GM12878 (cell line): ENCODE results near the gene IVD. TPM values are rescaled to one million over a fixed set of nuclear protein-coding genes. Genes with fewer than 3 reads are reported as not detected.

Source experiments
- ATAC-seq: fragments of 200-7000 bp; cut with Tn5 transposase; 3 replicates; pipeline ENCODE4 v1.9.1; 2020; ENCODE audit warnings: mild to moderate bottlenecking, moderate library complexity
- BruUV-seq: library from RNA; stranded (reverse); fragments of 400-500 nt; replicated peaks from 2 replicates; lab custom pipeline; 2021; lab: Mats Ljungman, UMichigan
- CTCF ChIA-PET: fragments of 300-600 bp; sonication (Branson Sonifier 250); formaldehyde crosslinking; extraction: SDS; loops from one replicate; lab custom pipeline; 2021; ENCODE audit warnings: inconsistent platforms; lab: Yijun Ruan, JAX
- POLR2A ChIA-PET: fragments of 350-600 bp; formaldehyde crosslinking; extraction: SDS; loops from one replicate; lab custom pipeline; 2021; ENCODE audit warnings: inconsistent platforms; lab: Charles Lee
- RAD21 ChIA-PET: fragments of 300-600 bp; sonication (Branson Sonifier 250); formaldehyde crosslinking; loops from one replicate; lab custom pipeline; 2023; ENCODE audit warnings: antibody characterized with exemption; ENCODE audit not compliant: unreplicated experiment; lab: Charles Lee
- SMC1A ChIA-PET: fragments of 300-600 bp; sonication (Branson Sonifier 250); formaldehyde crosslinking; loops from one replicate; lab custom pipeline; 2023; ENCODE audit not compliant: unreplicated experiment, uncharacterized antibody; lab: Charles Lee
- DNase-seq: peaks from one replicate; pipeline ENCODE4 v3.0.0-alpha.2; 2011; ENCODE audit warnings: low read depth, low spot score
- FAIRE-seq: peaks from 3 replicates; lab custom pipeline; 2011; peaks lifted over from hg19 to GRCh38; lab: Jason Lieb, UNC
- H2AFZ ChIP-seq: 2 replicates; pipeline ENCODE4 v1.6.0; 2011; ENCODE audit warnings: low read depth, low read length, control low read depth; ENCODE audit not compliant: control insufficient read depth
- H3K27ac ChIP-seq: 2 replicates; pipeline ENCODE4 v1.5.1; 2011; ENCODE audit warnings: control low read depth; ENCODE audit not compliant: control insufficient read depth, insufficient read depth
- H3K27me3 ChIP-seq, 2 experiments: replicated peaks in 1 of 2; 2 replicates each; pipeline versions ENCODE4 v1.6.0 to v1.6.1; 2011; ENCODE audit warnings: low read length in 1 of 2; ENCODE audit not compliant: control insufficient read depth in 2 of 2, insufficient read depth in 2 of 2
- H3K36me3 ChIP-seq, 2 experiments: 2 replicates each; pipeline ENCODE4 v1.5.1; 2011; ENCODE audit warnings: low read length in 1 of 2; ENCODE audit not compliant: control insufficient read depth in 2 of 2, insufficient read depth in 2 of 2
- H3K4me1 ChIP-seq: 2 replicates; pipeline ENCODE4 v1.6.1; 2011; ENCODE audit warnings: mild to moderate bottlenecking, low read length, moderate library complexity, mixed read lengths; ENCODE audit not compliant: control insufficient read depth, insufficient read depth
- H3K4me2 ChIP-seq: 2 replicates; pipeline ENCODE4 v1.6.0; 2011; ENCODE audit warnings: control low read depth; ENCODE audit not compliant: control insufficient read depth, insufficient read depth
- H3K4me3 ChIP-seq: fragments of 200-600 bp; sonication (generic); 2 replicates; pipeline ENCODE4 v1.5.1; 2016
- H3K79me2 ChIP-seq: 2 replicates; pipeline ENCODE4 v1.6.0; 2011; ENCODE audit warnings: low read length; ENCODE audit not compliant: control insufficient read depth, insufficient read depth
- H3K9ac ChIP-seq: 2 replicates; pipeline ENCODE4 v1.8.0; 2011; ENCODE audit warnings: low read length, control low read depth, mixed read lengths; ENCODE audit not compliant: control insufficient read depth, insufficient read depth
- H3K9me3 ChIP-seq: replicated peaks from 3 replicates; pipeline ENCODE4 v1.5.1; 2011; ENCODE audit warnings: mild to moderate bottlenecking, low read length; ENCODE audit not compliant: control insufficient read depth, insufficient read depth
- H4K20me1 ChIP-seq: 2 replicates; pipeline ENCODE4 v1.6.0; 2011; ENCODE audit not compliant: control insufficient read depth, insufficient read depth
- CHD2 ChIP-seq: IDR thresholded peaks from 2 replicates; pipeline ENCODE4 v1.6.1; 2011; ENCODE audit warnings: low read depth, low read length, improper control_type of control experiment, borderline replicate concordance
- FOXM1 ChIP-seq: IDR thresholded peaks from 2 replicates; pipeline ENCODE4 v1.6.1; 2012; ENCODE audit warnings: low read depth, mild to moderate bottlenecking, inconsistent platforms, low read length, moderate library complexity
- MTA3 ChIP-seq: IDR thresholded peaks from 2 replicates; pipeline ENCODE4 v1.6.1; 2012; ENCODE audit warnings: low read length, inconsistent platforms, borderline replicate concordance
- RFX5 ChIP-seq: IDR thresholded peaks from 2 replicates; pipeline ENCODE4 v1.6.1; 2011; ENCODE audit warnings: low read depth, low read length, improper control_type of control experiment
- RUNX3 ChIP-seq: IDR thresholded peaks from 2 replicates; pipeline ENCODE4 v1.6.1; 2012; ENCODE audit warnings: low read length, inconsistent platforms
- TAF1 ChIP-seq: IDR thresholded peaks from 2 replicates; pipeline ENCODE4 v1.6.1; 2011; ENCODE audit warnings: mild to moderate bottlenecking, low read depth, low read length, borderline replicate concordance
- WGBS: methylation state at CpG from one replicate; pipeline ENCODE4 v1.1.6; 2016; ENCODE audit warnings: low lambda C conversion rate; ENCODE audit not compliant: insufficient replicate concordance, insufficient coverage; ENCODE audit errors: missing lambda C conversion rate; 5-methylcytosine and 5-hydroxymethylcytosine counted together
- in situ Hi-C: fragments of 300-500 bp; cut with MboI; formaldehyde crosslinking; loops from 9 replicates; pipeline ENCODE4 v1.14.3; 2018; ENCODE audit warnings: mixed read lengths
- intact Hi-C: fragments of 100-400 bp; cut with micrococcal nuclease; formaldehyde crosslinking; loops from one replicate; pipeline ENCODE4 v1.14.2; 2022; ENCODE audit not compliant: unreplicated experiment
- polyA plus RNA-seq, 11 experiments: library from polyadenylated mRNA; depleted of rRNA in 4 of 11; unstranded in 6 of 11; stranded (reverse) in 5 of 11; fragments of >200 nt; fragmentation: Nextera tagmentation in 4 of 11; fragmentation: Illumina TruSeq in 1 of 11; extraction: Ambion mirVana in 4 of 11; extraction: Trizol in 1 of 11; gene quantifications; 1 replicate in 1 of 11; 2 replicates in 10 of 11; pipeline versions ENCODE4 v1.2.1 to v1.2.3, GENCODE V29; 2011 to 2016; ENCODE audit warnings: inconsistent platforms in 2 of 11, missing spikeins in 2 of 11, low read depth in 1 of 11
- total RNA-seq, 4 experiments: library from RNA; depleted of rRNA in 3 of 4; stranded (reverse); fragments of >200 nt in 3 of 4; fragmentation: Illumina TruSeq in 1 of 4; extraction: Trizol in 1 of 4; gene quantifications; 2 replicates each; pipeline versions ENCODE4 v1.2.1 to v1.2.3, GENCODE V29; 2013 to 2021
- TF ChIP-seq, protein P1 (sequence below): IDR thresholded peaks from 2 replicates; pipeline ENCODE4 v1.6.1; 2012; ENCODE audit warnings: improper control_type of control experiment, low read depth, low read length; ENCODE audit not compliant: insufficient replicate concordance
- TF ChIP-seq, protein P2 (sequence below): fragments of 450-650 bp; formaldehyde crosslinking; IDR thresholded peaks from 2 replicates; pipeline ENCODE4 v1.4.0; 2022; ENCODE audit warnings: mild to moderate bottlenecking, moderate library complexity
- TF ChIP-seq, protein P3 (sequence below): IDR thresholded peaks from 2 replicates; pipeline ENCODE4 v1.6.1; 2012; ENCODE audit warnings: low read depth, low read length, improper control_type of control experiment
- TF ChIP-seq, protein P4 (sequence below): fragments of 150-350 bp; IDR thresholded peaks from 2 replicates; pipeline ENCODE4 v1.6.1; 2016; ENCODE audit warnings: low read depth, low read length

Gene IVD
- total and polyA plus RNA-seq, 10 of the 15 experiments (the other 5 are each of a cell fraction or from before 2014, with no cell fraction given), result 5.3 to 59.8 (median 45.7) TPM

DNA sequence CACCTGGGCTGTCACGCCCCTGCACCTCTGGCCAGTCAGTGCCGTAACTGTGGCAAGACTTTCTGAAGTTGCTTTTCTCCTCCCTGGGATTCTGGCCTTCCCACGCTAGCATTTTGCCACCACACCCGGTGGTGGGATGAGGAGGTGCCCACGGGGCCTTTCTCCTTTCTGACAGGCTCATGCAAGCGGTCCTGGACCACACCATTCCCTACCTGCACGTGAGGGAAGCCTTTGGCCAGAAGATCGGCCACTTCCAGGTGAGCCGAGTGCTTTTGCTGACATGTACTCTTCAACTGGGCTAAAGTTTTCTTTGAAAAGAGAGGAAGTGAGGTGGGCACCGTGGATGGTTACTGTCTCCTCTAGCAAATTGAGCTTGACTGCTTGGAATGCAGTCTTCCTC is 9.6 kb downstream of the IVD start:
- DNase-seq (no peak), FAIRE-seq (no peak), ATAC-seq (no peak)
- POLR2A ChIA-PET, result interaction anchor here (0.6 kb wide), 1 partner anchor 23 kb away, joined by 3 read pairs; no protein-coding TSS in a partner anchor
- Histone ChIP-seq H3K4me3 (no peak overlapping the region), H3K79me2 (no peaks in the 10 kb centered on the region), H3K9ac (no peak overlapping the region), H3K9me3 (no peaks in the 10 kb centered on the region), H2AFZ (no peak overlapping the region), H3K4me2 (no peak overlapping the region), H3K27me3 (no peaks in the 10 kb centered on the region), H3K4me1 (no peaks in the 10 kb centered on the region), H3K27ac (no peak overlapping the region), H4K20me1 (no peaks in the 10 kb centered on the region), H3K36me3 (peaks cover 28 to 35% of the 10 kb centered on the region in 2 experiments)
- BruUV-seq, result no TSS peak
- CTCF ChIA-PET, result interaction anchor here (0.9 to 3.2 kb wide), 2 partner anchors 71 to 77 kb away, joined by 3 to 10 read pairs; no protein-coding TSS in a partner anchor
- WGBS, result 89% methylated on average over 10 of the region's 10 CpGs
- intact Hi-C loops, result no loop called here
- in situ Hi-C loops, result no loop called here
- SMC1A ChIA-PET, result no interaction called here
- RAD21 ChIA-PET, result no interaction called here
- TF ChIP-seq, protein P1, sequence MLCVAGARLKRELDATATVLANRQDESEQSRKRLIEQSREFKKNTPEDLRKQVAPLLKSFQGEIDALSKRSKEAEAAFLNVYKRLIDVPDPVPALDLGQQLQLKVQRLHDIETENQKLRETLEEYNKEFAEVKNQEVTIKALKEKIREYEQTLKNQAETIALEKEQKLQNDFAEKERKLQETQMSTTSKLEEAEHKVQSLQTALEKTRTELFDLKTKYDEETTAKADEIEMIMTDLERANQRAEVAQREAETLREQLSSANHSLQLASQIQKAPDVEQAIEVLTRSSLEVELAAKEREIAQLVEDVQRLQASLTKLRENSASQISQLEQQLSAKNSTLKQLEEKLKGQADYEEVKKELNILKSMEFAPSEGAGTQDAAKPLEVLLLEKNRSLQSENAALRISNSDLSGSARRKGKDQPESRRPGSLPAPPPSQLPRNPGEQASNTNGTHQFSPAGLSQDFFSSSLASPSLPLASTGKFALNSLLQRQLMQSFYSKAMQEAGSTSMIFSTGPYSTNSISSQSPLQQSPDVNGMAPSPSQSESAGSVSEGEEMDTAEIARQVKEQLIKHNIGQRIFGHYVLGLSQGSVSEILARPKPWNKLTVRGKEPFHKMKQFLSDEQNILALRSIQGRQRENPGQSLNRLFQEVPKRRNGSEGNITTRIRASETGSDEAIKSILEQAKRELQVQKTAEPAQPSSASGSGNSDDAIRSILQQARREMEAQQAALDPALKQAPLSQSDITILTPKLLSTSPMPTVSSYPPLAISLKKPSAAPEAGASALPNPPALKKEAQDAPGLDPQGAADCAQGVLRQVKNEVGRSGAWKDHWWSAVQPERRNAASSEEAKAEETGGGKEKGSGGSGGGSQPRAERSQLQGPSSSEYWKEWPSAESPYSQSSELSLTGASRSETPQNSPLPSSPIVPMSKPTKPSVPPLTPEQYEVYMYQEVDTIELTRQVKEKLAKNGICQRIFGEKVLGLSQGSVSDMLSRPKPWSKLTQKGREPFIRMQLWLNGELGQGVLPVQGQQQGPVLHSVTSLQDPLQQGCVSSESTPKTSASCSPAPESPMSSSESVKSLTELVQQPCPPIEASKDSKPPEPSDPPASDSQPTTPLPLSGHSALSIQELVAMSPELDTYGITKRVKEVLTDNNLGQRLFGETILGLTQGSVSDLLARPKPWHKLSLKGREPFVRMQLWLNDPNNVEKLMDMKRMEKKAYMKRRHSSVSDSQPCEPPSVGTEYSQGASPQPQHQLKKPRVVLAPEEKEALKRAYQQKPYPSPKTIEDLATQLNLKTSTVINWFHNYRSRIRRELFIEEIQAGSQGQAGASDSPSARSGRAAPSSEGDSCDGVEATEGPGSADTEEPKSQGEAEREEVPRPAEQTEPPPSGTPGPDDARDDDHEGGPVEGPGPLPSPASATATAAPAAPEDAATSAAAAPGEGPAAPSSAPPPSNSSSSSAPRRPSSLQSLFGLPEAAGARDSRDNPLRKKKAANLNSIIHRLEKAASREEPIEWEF, result no peak
- TF ChIP-seq, protein P2, sequence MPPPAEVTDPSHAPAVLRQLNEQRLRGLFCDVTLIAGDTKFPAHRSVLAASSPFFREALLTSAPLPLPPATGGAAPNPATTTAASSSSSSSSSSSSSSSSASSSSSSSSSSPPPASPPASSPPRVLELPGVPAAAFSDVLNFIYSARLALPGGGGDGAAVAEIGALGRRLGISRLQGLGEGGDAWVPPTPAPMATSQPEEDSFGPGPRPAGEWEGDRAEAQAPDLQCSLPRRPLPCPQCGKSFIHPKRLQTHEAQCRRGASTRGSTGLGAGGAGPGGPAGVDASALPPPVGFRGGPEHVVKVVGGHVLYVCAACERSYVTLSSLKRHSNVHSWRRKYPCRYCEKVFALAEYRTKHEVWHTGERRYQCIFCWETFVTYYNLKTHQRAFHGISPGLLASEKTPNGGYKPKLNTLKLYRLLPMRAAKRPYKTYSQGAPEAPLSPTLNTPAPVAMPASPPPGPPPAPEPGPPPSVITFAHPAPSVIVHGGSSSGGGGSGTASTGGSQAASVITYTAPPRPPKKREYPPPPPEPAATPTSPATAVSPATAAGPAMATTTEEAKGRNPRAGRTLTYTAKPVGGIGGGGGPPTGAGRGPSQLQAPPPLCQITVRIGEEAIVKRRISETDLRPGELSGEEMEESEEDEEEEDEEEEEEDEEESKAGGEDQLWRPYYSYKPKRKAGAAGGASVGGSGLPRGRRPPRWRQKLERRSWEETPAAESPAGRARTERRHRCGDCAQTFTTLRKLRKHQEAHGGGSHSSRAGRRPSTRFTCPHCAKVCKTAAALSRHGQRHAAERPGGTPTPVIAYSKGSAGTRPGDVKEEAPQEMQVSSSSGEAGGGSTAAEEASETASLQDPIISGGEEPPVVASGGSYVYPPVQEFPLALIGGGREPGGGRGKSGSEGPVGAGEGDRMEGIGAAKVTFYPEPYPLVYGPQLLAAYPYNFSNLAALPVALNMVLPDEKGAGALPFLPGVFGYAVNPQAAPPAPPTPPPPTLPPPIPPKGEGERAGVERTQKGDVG (CRISPR knock-in tag), result no peak
- TF ChIP-seq CHD2 (no peak), FOXM1 (no peak), TAF1 (no peak), RUNX3 (no peak), RFX5 (no peak), MTA3 (no peak)
- TF ChIP-seq, protein P3, sequence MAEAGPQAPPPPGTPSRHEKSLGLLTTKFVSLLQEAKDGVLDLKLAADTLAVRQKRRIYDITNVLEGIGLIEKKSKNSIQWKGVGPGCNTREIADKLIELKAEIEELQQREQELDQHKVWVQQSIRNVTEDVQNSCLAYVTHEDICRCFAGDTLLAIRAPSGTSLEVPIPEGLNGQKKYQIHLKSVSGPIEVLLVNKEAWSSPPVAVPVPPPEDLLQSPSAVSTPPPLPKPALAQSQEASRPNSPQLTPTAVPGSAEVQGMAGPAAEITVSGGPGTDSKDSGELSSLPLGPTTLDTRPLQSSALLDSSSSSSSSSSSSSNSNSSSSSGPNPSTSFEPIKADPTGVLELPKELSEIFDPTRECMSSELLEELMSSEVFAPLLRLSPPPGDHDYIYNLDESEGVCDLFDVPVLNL, result no peak
- TF ChIP-seq, protein P4, sequence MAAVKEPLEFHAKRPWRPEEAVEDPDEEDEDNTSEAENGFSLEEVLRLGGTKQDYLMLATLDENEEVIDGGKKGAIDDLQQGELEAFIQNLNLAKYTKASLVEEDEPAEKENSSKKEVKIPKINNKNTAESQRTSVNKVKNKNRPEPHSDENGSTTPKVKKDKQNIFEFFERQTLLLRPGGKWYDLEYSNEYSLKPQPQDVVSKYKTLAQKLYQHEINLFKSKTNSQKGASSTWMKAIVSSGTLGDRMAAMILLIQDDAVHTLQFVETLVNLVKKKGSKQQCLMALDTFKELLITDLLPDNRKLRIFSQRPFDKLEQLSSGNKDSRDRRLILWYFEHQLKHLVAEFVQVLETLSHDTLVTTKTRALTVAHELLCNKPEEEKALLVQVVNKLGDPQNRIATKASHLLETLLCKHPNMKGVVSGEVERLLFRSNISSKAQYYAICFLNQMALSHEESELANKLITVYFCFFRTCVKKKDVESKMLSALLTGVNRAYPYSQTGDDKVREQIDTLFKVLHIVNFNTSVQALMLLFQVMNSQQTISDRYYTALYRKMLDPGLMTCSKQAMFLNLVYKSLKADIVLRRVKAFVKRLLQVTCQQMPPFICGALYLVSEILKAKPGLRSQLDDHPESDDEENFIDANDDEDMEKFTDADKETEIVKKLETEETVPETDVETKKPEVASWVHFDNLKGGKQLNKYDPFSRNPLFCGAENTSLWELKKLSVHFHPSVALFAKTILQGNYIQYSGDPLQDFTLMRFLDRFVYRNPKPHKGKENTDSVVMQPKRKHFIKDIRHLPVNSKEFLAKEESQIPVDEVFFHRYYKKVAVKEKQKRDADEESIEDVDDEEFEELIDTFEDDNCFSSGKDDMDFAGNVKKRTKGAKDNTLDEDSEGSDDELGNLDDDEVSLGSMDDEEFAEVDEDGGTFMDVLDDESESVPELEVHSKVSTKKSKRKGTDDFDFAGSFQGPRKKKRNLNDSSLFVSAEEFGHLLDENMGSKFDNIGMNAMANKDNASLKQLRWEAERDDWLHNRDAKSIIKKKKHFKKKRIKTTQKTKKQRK, result no peak
